Pulmonary artery endothelial cell (primary cell): ENCODE data around the gene ART5. TPM values are rescaled to one million over a fixed set of nuclear protein-coding genes. Genes with fewer than 3 reads are reported as not detected.

Experiments used
- DNase-seq: peaks from one replicate; pipeline ENCODE4 v3.0.0-alpha.2; 2011; ENCODE audit warnings: low read depth, low spot score
- total RNA-seq: library from RNA; depleted of rRNA; stranded (reverse); fragments of >200 nt; gene quantifications from 2 replicates; pipeline ENCODE4 v1.2.3, GENCODE V29; 2014

The ART5 gene
- total RNA-seq: not detected in 2 replicates

- no peak for DNase-seq
Observed at GRCh38 chr11:3641701-3642070, at the start of gene ART5. TSS of gene ART5 (minus strand) at chr11:3641992. CDS start at chr11:3641862, 130 bp downstream.

GRCh38 chr11:3686751-3687150 is 45.0 kb upstream of the ART5 start:
- DNase-seq: no peak

GRCh38 chr11:3685923-3686322 is 44.1 kb upstream of the ART5 start:
- DNase-seq: no peak

DNA sequence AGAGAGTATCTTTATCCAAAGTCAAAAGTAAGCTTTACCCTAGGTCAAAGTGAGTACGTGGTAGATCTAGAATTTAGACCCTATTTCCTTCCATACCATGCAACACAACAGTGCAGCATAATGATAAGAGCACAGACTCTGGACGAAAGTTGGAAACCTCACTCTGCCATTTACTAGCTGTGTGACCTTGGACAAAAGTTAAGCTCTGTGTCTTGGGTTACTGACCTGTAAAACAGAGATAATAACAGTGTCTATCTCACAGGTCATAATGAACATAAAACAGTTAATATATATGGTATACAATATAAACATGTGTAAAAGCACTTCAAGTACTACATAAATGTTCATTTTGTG is 43.0 kb upstream of the ART5 start:
- no peak for DNase-seq

DNA sequence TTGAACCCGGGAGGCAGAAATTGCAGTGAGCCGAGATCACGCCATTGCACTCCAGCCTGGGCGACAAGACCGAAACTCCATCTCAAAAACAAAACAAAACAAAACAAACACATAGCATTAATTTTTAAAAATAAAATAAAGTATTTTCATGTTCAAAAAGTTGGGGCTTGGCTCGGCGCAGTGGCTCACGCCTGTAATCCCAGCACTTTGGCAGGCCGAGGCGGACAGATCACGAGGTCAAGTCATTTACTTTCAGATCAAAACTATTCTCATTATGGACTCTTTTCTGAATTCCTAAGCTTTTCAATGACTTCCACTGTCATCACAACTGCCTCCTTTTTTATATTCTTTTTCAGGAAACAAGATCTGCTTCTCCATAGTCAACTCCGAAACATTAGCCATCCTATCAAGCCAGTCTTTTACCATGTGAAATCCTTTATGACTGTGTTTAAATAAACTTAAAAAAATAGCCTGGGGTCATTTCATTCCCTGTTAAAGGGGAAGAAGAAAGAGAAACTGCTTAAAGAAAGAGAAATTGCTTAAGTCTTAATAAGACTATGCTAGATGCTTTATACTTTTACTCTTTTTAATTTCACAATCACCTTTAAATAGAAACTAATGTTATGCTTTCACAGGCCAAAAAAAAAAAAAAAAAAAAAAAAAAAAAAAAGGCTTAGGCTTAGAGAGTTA is 42.5 kb upstream of the ART5 start:
- DNase-seq: no peak

DNA sequence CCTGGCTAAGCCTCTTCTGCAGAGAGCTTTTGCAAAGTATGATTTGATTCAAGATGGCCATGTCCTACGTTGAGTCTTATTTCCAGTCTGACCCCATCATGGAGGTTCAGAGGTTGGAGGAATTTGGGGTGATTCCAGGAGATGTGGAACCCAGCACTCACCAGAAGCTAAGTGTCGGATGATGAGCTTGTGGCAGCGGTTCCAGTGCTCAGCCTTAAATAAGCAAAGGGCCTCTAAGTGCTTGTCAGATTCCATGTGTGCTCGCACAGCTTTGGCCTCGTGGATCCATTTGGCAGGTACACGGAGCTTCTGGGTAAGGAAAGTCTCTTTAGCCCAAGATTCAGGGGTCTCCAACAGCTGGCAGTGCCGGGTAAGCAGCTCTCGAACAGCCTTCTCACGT is 41.2 kb upstream of the ART5 start:
- no peak for DNase-seq

- no peak for DNase-seq
Observed at GRCh38 chr11:3679077-3679476, 37.3 kb upstream of the ART5 start.

DNA sequence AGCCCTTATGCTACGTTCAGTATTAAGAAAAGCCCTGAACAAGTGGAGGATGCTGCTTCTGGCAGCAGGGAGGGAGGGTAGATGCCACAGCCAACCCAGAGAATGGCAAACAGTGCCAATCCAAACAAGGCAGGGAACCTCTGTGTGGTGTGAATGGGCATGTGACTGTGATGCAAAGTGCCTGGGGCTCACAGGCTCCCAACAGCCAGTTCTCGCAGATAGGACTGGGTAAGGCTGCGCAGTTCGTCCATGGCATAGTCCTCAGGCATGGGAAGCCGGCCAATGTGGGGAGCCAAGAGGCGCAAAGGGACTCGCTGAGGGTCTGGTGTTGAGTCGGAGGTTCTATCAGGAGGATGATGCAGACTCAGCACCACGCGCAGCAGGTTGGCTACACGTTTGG is 34.2 kb upstream of the ART5 start:
- no peak for DNase-seq

DNA sequence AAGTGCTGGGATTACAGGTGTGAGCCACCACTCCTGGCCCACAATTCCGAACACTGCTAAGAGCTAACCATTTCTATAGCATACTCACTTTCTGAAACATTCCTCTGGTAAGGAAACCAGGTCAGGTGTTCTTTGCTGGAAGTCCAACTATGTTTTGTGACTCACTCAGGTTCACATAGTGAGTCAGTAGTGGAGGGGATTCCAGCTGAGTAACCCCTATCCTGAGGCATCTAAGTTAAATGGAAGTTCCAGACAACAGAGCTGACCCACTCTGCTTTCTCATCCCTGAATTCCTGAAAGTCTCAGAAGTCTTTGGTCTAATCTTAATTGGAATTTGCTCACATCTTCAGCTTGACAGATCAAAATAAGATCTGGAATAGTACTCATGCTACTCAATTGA is 32.4 kb upstream of the ART5 start:
- peak; percentile 11 for DNase-seq

- no peak for DNase-seq
Observed at GRCh38 chr11:3671334-3672254, 29.8 kb upstream of the ART5 start, which contains the start of gene CHRNA10. TSS of gene CHRNA10 (minus strand) at chr11:3671384. CDS start at chr11:3671312, 72 bp downstream.

DNA sequence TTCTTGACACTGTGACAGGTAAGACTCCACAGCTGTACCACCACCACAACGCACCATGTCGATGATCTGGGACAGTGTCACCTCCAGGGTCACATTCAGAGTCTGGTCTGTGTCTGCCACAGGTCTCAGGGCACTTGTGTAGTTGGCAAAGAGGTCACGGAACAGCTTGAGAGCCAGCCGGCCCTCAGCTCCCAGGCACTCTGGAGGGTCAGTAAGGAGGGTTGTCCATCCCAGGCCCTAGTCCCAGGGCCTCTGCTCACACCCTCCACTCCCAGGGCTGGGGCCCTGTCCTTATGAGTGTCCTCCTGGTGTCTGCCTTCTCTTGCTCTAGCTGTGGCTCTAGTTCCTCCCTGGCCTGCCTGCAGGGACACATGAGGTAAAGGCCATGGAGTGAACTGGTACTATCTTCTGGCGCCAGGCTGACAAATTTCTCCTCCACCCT is 28.0 kb upstream of the ART5 start:
- no peak for DNase-seq

- DNase-seq: no peak
Observed at GRCh38 chr11:3669128-3669527, 27.3 kb upstream of the ART5 start.

- no peak for DNase-seq
Observed at GRCh38 chr11:3667149-3668035, 25.6 kb upstream of the ART5 start.

- DNase-seq: no peak
Observed at GRCh38 chr11:3666023-3666530, 24.3 kb upstream of the ART5 start.

- DNase-seq: no peak
Observed at GRCh38 chr11:3665336-3666022, 23.7 kb upstream of the ART5 start.

- no peak for DNase-seq
Observed at GRCh38 chr11:3664032-3664630, 22.3 kb upstream of the ART5 start.

DNA sequence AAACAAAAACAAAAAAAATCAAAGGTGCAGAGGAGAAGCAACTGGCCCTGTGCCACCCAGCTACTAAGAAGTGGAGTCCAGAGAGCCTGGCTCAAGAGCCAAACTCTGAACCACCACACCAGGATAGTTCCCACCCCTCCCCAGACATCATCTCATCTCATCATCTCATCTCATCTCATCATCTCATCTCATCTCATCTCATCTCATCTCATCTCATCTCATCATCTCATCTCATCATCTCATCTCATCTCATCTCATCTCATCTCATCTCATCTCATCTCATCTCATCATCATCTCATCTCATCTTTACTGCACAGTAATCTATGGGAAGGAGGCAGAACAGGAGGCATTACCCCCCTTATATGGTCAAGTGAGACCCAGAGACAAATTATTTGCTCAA is 21.1 kb upstream of the ART5 start:
- no peak for DNase-seq

- no peak for DNase-seq
Observed at GRCh38 chr11:3660960-3661359, 19.2 kb upstream of the ART5 start.

GRCh38 chr11:3659595-3660515 is 18.1 kb upstream of the ART5 start:
- no peak for DNase-seq
